H1 (cell line): ENCODE data around the gene TMEM212. TPM values are rescaled to one million over a fixed set of nuclear protein-coding genes. Genes with fewer than 3 reads are reported as not detected.

Experiments
- CREB1 ChIP-seq: IDR thresholded peaks from 2 replicates; pipeline ENCODE4 v1.6.1; 2012; ENCODE audit warnings: inconsistent platforms
- PHF8 ChIP-seq: fragments of 200-600 bp; sonication (generic); conservative IDR thresholded peaks from 2 replicates; pipeline ENCODE4 v1.7.1; 2012; ENCODE audit warnings: low read depth, mild to moderate bottlenecking, inconsistent platforms, low read length, moderate library complexity
- POLR2AphosphoS5 ChIP-seq: IDR thresholded peaks from 2 replicates; pipeline ENCODE4 v1.6.1; 2011; ENCODE audit warnings: low read depth, low read length
- SUZ12 ChIP-seq: fragments of 200-600 bp; sonication (generic); IDR thresholded peaks from 2 replicates; pipeline ENCODE4 v1.6.1; 2012; ENCODE audit warnings: mild to moderate bottlenecking, inconsistent platforms, low read length, moderate library complexity, mixed read lengths
- TAF1 ChIP-seq: IDR thresholded peaks from 2 replicates; pipeline ENCODE4 v1.6.1; 2011; ENCODE audit warnings: mild to moderate bottlenecking, low read depth, low read length
- polyA plus RNA-seq, 7 experiments: library from polyadenylated mRNA; depleted of rRNA in 3 of 7; stranded (reverse) in 5 of 7; unstranded in 2 of 7; fragments of >200 nt in 5 of 7; fragments of 200-250 nt in 2 of 7; gene quantifications; 1 replicate in 5 of 7; 2 replicates in 1 of 7; 4 replicates in 1 of 7; pipeline versions ENCODE4 v1.2.1 to v1.2.3, GENCODE V29; 2011 to 2013; ENCODE audit warnings: missing spikeins in 2 of 7, mixed read lengths in 2 of 7
- total RNA-seq: library from RNA; stranded (reverse); fragmentation: NEBNext Ultra II Directional; extraction: Animal tissue kit (Norgen Biotek cat#: 25700); gene quantifications from 2 replicates; pipeline ENCODE4 v1.2.1, GENCODE V29; 2021

TMEM212 gene
- total and polyA plus RNA-seq, 2 of the 8 experiments (the other 6 are each of a cell fraction or from before 2014, with no cell fraction given): not detected

- no peak for TF ChIP-seq TAF1
- no peak for TF ChIP-seq SUZ12
- TF ChIP-seq CREB1: no peak
- no peak for TF ChIP-seq POLR2AphosphoS5
- no peak for TF ChIP-seq PHF8
Measured at GRCh38 chr3:171840445-171840810, 2.7 kb upstream of the TMEM212 start (continued).
